ENCODE results near the gene FBN1. TPM values are rescaled to one million over a fixed set of nuclear protein-coding genes. Genes with fewer than 3 reads are reported as not detected.

FBN1 gene
- total and polyA plus RNA-seq, 10 of the 15 experiments (the other 5 are each of a cell fraction or from before 2014, with no cell fraction given): 2.2 to 15.3 (median 7.0) TPM

GRCh38 chr15:48601095-48601494 lies 44.4 kb downstream of the FBN1 start:
- H3K27ac ChIP-seq (ENCODE audit: control insufficient read depth, insufficient read depth): no peak overlapping the region
- intact Hi-C loops (cut with micrococcal nuclease; ENCODE audit: unreplicated experiment): no loop called here
- in situ Hi-C loops (cut with MboI): no loop called here
- BruUV-seq (replicated peaks): no TSS peak
- H3K4me1 ChIP-seq (ENCODE audit: control insufficient read depth, insufficient read depth, low read length): peaks cover 11% of the 10 kb centered on the region
- TF ChIP-seq RAD51 (IDR thresholded peaks at IDR 0.05): no peak
- no peak for TF ChIP-seq BACH1 (IDR thresholded peaks at IDR 0.05; ENCODE audit: borderline replicate concordance)
- no peak for TF ChIP-seq ETV6 (conservative IDR thresholded peaks at IDR 0.05 in 1 of 2, IDR thresholded peaks at IDR 0.05 in 1 of 2; ENCODE audit: borderline replicate concordance in 1 of 2, low read depth in 1 of 2)
- no peak for TF ChIP-seq ZNF622 (IDR thresholded peaks at IDR 0.05)
- no peak for TF ChIP-seq SRF (IDR thresholded peaks at IDR 0.05; ENCODE audit: low read depth in 2 of 2, low read length in 2 of 2)
- H3K9me3 ChIP-seq (replicated peaks; ENCODE audit: control insufficient read depth, insufficient read depth, low read length): no peaks in the 10 kb centered on the region
- DNase-seq (ENCODE audit: low read depth, low spot score) (no peak), ATAC-seq (no peak), FAIRE-seq (no peak)
- H4K20me1 ChIP-seq (ENCODE audit: control insufficient read depth, insufficient read depth): no peaks in the 10 kb centered on the region
- WGBS (ENCODE audit: insufficient coverage, insufficient replicate concordance, low lambda C conversion rate, missing lambda C conversion rate): 74% methylated on average over 4 of the region's 4 CpGs
- H3K79me2 ChIP-seq (ENCODE audit: control insufficient read depth, insufficient read depth, low read length): no peaks in the 10 kb centered on the region
- no peaks in the 10 kb centered on the region for H3K27me3 ChIP-seq (replicated peaks in 1 of 2; ENCODE audit: control insufficient read depth in 2 of 2, insufficient read depth in 2 of 2, low read length in 1 of 2)
- no peak overlapping the region for H3K4me3 ChIP-seq
- H3K9ac ChIP-seq (ENCODE audit: control insufficient read depth, insufficient read depth, low read length): no peak overlapping the region
- ChIA-PET RAD21 (ENCODE audit: unreplicated experiment) (no interaction called here), SMC1A (ENCODE audit: uncharacterized antibody, unreplicated experiment) (interaction anchor here (1.0 to 1.3 kb wide), 2 partner anchors 15 to 37 kb away, joined by 3 to 4 read pairs; no protein-coding TSS in a partner anchor), CTCF (interaction anchor here (0.7 kb wide), 1 partner anchor 249 kb away, joined by 3 read pairs; no protein-coding TSS in a partner anchor), POLR2A (no interaction called here)
- no peaks in the 10 kb centered on the region for H3K36me3 ChIP-seq (ENCODE audit: control insufficient read depth in 2 of 2, insufficient read depth in 2 of 2, low read length in 1 of 2)
- no peak overlapping the region for H2AFZ ChIP-seq (ENCODE audit: control insufficient read depth, low read depth, low read length)
- no peak overlapping the region for H3K4me2 ChIP-seq (ENCODE audit: control insufficient read depth, insufficient read depth)

GRCh38 chr15:48596841-48597240 lies 48.7 kb downstream of the FBN1 start:
- Histone ChIP-seq H3K79me2 (ENCODE audit: control insufficient read depth, insufficient read depth, low read length) (no peaks in the 10 kb centered on the region), H3K4me3 (peak overlapping the region; percentile 39; the same call in 1 of the 2 replicates), H3K9me3 (replicated peaks; ENCODE audit: control insufficient read depth, insufficient read depth, low read length) (no peaks in the 10 kb centered on the region), H3K36me3 (ENCODE audit: control insufficient read depth in 2 of 2, insufficient read depth in 2 of 2, low read length in 1 of 2) (no peaks in the 10 kb centered on the region), H2AFZ (ENCODE audit: control insufficient read depth, low read depth, low read length) (peak overlapping the region; percentile 70), H3K27me3 (replicated peaks in 1 of 2; ENCODE audit: control insufficient read depth in 2 of 2, insufficient read depth in 2 of 2, low read length in 1 of 2) (no peaks in the 10 kb centered on the region), H3K27ac (ENCODE audit: control insufficient read depth, insufficient read depth) (peak overlapping the region; percentile 49; the same call in 1 of the 2 replicates), H3K4me1 (ENCODE audit: control insufficient read depth, insufficient read depth, low read length) (peaks cover 11% of the 10 kb centered on the region), H3K9ac (ENCODE audit: control insufficient read depth, insufficient read depth, low read length) (peak overlapping the region; percentile 45; the same call in 1 of the 2 replicates), H4K20me1 (ENCODE audit: control insufficient read depth, insufficient read depth) (no peaks in the 10 kb centered on the region), H3K4me2 (ENCODE audit: control insufficient read depth, insufficient read depth) (peak overlapping the region; percentile 91)
- POLR2A ChIA-PET: interaction anchor here (1.2 to 1.7 kb wide), 2 partner anchors 28 to 35 kb away, joined by 3 to 6 read pairs; no protein-coding TSS in a partner anchor
- TF ChIP-seq PAX5 (IDR thresholded peaks at IDR 0.05; ENCODE audit: borderline replicate concordance, low read depth, low read length) (0 out of 2 replicates have a peak, but pooled peaks have one; percentile 21), POU2F2 (IDR thresholded peaks at IDR 0.05; ENCODE audit: borderline replicate concordance, low read depth, low read length) (0 out of 3 replicates have a peak, but pooled peaks have one; percentile 27), POLR2AphosphoS5 (IDR thresholded peaks at IDR 0.05; ENCODE audit: low read length) (no peak)
- 3% methylated on average over 4 of the region's 4 CpGs for WGBS (ENCODE audit: insufficient coverage, insufficient replicate concordance, low lambda C conversion rate, missing lambda C conversion rate)
- peak; percentile 55 for ATAC-seq
- SMC1A ChIA-PET (ENCODE audit: uncharacterized antibody, unreplicated experiment): interaction anchor here (1.0 to 2.6 kb wide), 8 partner anchors 9 to 240 kb away, joined by 3 to 10 read pairs (median 4); no protein-coding TSS in a partner anchor
- CTCF ChIA-PET: interaction anchor here (0.6 to 1.1 kb wide), 3 partner anchors 9 to 38 kb away, joined by 3 read pairs; no protein-coding TSS in a partner anchor
- no TSS peak for BruUV-seq (replicated peaks)
- FAIRE-seq: no peak
- peak; percentile 19 for DNase-seq (ENCODE audit: low read depth, low spot score)
- in situ Hi-C loops (cut with MboI) (no loop called here), intact Hi-C loops (cut with micrococcal nuclease; ENCODE audit: unreplicated experiment) (no loop called here)
- RAD21 ChIA-PET (ENCODE audit: unreplicated experiment): interaction anchor here (0.9 to 2.1 kb wide), 9 partner anchors 15 to 194 kb away, joined by 3 to 9 read pairs (median 5); no protein-coding TSS in a partner anchor
